Stimulated activated CD4-positive, alpha-beta T cell treated with anti-CD3 and anti-CD28 coated beads, TNF-alpha, amount 100 ng/mL, for 4 hours (primary cell): Measurements from ENCODE around the gene ACOXL.

Experiments used
- DNase-seq, 3 experiments: peaks; one replicate each; pipeline ENCODE4 v3.0.0-alpha.2; 2020; ENCODE audit warnings: low read depth in 3 of 3

ACOXL gene

DNA sequence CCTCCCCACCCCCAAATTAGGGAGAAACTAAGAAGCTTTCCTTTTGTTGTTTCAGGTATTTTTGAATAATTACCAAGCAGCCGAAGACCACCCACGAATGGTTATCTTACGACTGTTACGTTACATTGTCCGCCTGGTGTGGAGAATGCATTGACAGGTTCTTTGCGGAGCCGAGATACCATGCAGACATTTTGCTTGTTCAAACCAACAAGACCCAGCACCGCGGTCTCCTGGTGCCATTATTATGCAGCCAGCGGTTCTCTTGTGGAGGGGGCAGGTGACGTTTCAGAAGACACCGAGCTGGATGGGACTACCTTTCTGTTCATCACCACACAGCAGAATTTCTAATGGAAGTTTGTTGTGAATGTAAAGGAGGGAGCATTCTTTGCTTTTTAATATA, 431.7 kb downstream of the ACOXL start:
- DNase-seq, result no peak

GRCh38 chr2:111165084-111165483, 432.7 kb downstream of the ACOXL start:
- DNase-seq, result no peak

- DNase-seq, result no peak
Measured at GRCh38 chr2:111166115-111166514, 433.7 kb downstream of the ACOXL start.

- no peak for DNase-seq
Measured at GRCh38 chr2:111167076-111167862, 434.9 kb downstream of the ACOXL start.

GRCh38 chr2:111167863-111168162, 435.4 kb downstream of the ACOXL start:
- no peak for DNase-seq
